Measurements from ENCODE around the gene NSDHL.
A peak's percentile ranks its signal among the peaks of the same experiment; 100 is the strongest.
"Not testable (repeated sequence)": the region's sequence is repeated elsewhere in the genome, so short reads cannot be mapped to it uniquely, and the experiment has no call there.

The NSDHL gene

GRCh38 chrX:152895724-152896420 lies 65.0 kb downstream of the NSDHL start:
- DNase-seq, result no peak

- DNase-seq, result no peak
Observed at GRCh38 chrX:152896450-152896849, 65.6 kb downstream of the NSDHL start.

GRCh38 chrX:152897222-152898131 lies 66.6 kb downstream of the NSDHL start, which contains the start of gene ZNF185:
ZNF185 (plus strand) TSS chrX:152898067; CDS start chrX:152914490, 16,423 bp downstream.
- DNase-seq, result no peak

DNA sequence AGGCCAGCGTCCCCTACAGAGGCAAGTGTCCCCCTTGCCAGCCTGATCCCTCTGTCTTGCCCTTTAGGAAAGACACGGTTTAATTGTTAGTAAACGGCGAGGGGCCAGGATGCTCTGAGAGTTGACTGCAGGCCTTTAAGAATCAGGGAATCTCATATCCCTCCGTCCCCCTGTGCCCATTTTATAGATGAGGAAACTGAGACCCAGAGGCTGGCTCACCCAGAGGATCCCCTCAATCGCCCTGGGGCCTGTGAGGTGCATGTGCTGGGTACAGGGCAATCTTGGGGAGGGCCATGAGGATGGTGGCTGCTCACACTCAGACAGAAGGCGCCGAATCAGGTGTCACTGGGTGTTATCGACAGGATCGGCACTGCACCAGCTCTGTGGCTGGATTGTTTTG lies 67.6 kb downstream of the NSDHL start:
- DNase-seq, result no peak

GRCh38 chrX:152899111-152899873 lies 68.4 kb downstream of the NSDHL start:
- DNase-seq, result no peak

GRCh38 chrX:152899874-152900719 lies 69.2 kb downstream of the NSDHL start:
- no peak for DNase-seq

DNA sequence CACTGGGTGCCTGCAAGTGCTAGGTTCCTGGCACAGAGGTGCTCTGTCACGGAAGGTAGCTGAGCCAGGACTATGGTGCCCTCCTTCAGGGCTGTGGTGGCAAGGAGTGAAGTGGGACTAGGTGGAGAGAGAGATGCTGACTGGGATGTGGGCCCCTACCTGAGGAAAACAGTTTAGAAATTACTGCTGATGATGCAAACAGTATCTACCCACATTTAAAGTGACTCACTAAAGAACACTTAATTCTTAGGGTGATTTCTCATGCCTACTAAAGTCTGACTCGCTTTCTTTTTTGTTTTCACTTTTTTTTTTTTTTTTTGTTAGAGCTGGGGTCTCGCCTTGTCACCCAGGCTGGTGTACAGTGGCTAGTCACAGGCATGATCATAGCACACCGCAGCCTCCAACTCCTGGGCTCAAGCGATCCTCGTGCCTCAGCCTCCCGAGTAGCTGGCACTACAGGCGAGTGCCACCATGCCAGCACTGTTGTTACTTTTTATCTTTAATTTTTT lies 70.1 kb downstream of the NSDHL start:
- no peak for DNase-seq

DNA sequence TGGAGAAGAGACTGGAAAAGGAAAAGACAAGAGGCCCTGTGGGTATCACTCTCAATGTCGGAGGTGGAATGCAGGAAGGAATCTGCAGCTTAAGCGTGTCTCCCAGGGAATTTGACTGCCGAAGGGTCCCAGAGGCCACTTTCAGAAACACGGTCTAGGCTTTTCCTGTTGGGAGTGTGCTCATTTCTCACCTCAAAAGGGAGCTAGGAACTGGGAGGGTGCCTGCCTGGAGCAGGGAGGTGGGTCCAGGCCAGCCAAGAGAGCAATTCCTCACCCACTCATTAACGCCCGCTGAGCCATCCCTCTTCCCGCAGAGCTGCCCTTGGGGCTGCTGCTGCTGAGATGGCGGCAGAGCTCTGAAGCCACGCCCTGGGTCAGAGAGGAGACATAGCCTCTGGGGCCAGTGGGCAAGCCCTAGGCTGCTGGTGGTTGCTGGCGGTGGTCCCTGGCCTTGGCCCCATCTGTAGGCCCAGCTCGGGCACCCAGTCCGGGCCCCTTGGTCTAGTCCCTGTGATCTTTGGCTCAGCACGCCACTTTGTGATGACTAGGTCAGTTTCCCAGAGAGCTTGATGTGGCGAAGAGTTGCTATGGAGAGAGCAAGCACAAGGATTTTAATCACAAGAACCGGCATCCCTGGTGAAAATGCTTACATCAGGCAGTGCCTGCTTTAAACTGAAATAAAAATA lies 71.1 kb downstream of the NSDHL start:
- no peak for DNase-seq

DNA sequence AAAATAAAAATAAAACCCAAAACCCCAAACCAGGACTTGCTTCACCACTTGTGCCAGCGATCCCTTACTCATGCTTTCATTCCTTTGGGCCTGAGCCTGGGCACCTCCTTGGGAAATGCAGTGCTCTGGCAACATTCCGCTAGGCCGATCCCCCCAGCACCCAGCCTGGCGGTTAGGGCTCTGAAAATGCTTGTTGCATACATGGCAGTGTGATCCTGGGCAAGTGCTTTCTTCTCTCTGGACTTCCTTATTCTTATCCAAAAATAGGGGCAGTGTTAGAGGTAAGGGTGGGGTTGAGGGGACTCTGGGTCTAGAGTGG lies 71.6 kb downstream of the NSDHL start:
- DNase-seq, result no peak

DNA sequence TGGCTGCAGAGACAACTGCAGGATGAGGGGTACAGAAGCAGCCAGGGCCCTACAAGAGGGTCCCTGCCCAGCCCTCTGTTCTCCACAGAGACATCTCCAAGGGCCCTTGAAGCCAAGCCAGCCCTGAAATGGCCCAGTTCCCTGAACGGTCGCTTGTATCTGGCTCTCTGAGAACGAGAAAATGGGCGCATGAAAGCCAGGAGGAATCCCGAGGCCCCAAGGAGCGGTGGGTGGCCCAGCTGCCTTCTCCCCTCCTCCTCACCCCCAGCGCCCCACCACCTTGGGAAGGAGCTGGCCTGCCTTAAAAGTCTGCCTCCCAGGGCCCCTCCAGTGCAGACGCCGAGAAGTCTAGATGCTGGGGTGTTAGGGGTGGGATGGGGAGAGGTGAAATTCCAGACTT lies 72.7 kb downstream of the NSDHL start:
- DNase-seq, result no peak

DNA sequence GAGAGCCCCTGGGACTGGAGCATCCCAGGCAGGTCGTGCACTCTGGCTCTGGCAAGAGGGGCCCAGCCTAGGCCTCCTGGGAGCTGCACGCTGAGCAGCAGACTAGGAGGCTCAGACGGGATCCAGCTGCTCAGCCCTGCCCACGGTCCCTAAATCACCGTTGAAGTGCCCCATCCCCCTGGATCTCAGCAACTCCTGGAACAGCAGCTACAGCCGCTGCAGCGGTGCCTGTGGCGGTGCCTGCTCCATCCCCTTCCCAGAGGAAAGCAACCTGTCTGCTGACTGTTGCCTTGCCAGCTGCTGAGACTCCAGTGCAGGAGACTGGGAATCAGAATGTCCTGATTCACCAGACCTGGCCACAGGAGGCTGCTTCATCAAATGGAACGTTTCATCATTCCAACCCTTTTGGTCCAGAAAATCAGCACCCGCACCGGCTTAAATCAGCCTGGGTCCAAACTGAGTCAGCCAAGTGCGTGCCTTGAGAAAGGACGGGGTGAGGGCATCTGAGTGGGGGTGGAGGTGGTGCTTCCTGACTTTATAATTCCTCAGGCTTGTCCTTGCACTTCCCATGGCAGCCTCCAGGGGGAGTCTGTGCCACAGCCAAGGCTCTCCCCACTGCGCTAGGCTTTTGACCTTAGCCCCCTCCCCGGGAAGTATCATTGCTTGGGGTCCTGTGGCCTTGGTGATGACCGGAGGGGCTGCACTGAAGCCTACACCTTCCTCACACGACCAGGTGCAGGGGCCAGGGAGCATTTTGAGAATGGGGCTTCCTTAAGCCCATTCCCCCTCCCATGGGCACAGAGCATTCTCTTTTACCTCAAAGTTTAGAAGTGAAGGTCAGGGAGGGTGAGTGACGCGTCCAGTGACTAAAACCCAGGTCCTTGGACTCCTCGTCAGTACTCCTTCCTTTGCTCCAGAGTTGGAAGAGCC lies 73.6 kb downstream of the NSDHL start:
- DNase-seq, result peak; percentile 28

GRCh38 chrX:152905081-152905420 lies 74.2 kb downstream of the NSDHL start:
- no peak for DNase-seq

- DNase-seq, result no peak
Observed at GRCh38 chrX:152907084-152907651, 76.3 kb downstream of the NSDHL start.

- no peak for DNase-seq
Observed at GRCh38 chrX:152908486-152908885, 77.6 kb downstream of the NSDHL start.

DNA sequence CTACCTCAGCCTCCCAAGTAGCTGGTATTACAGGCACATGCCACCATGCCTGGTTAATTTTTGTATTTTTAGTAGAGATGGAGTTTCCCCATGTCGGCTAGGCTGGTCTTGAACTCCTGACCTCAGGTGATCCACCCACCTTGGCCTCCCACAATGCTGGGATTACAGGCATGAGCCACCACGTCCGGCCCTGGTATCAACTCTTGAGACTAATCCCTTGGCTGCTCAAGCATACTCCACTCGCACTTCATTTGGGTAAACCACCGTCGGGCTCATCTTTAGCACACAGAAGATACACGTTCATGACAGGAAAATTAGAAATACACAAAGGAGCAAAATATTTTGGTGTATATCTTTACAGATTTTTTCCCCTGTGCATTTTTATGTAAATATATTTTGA lies 79.2 kb downstream of the NSDHL start:
- not testable (repeated sequence) for DNase-seq

DNA sequence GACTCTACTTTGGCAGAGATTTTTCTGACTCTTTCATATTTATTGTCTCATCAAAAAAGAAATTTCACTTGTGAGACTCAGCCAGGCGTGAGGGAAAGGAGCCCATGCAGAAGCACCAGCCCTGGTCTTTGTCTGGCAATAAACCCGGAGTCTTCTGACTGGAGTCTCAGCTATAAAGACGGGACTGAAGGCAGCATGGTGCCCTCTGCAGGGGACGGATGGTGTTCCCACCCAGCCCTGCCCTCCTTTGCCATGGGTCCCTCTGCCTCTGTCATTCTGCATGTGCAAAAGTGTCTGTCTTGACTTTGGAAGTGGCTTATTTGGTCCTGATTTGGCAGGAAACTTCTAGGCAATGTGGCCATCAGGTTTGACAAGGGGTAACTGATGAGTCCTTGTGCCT lies 81.2 kb downstream of the NSDHL start:
- no peak for DNase-seq

- DNase-seq, result no peak
Observed at GRCh38 chrX:152912641-152913040, 81.8 kb downstream of the NSDHL start.

DNA sequence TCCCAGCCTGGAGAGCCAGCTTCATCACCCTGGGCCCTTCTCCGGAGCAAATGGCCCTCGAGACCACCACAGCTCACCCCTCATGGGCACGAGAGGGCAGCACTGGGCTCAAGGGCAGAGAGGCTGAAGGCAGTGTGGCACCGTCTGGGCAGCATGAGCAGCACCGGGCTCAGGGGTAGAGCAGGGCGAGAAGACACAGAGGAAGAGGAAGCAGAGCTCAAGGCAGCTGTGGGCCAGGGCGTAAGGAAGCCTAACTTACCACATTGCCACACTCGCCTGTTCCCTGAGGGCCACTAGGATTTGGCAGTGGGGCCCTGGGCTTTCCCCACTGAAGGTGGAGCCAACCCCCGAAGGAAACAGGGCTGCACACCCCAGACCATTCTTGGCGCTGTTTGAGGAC lies 82.5 kb downstream of the NSDHL start:
- no peak for DNase-seq

DNA sequence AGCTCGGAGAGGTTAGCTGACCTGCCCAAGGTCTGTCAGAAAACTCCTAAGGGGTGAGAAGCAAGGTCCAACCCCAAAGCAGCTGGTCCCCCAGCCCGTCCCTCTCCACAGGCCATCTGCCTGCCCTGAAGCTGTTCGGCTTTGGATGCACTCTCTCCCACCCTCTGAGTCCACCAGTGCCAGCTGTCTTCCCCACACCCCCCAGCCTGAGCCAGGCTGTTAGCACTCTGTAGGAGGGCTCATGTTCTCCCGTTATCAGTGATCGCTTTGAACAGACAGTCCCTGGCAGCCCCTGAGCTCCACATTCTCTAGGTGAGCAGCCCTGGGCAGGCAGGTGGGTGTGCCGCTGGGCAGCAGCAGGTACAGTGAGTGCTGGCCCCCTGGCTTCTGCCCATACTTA lies 83.0 kb downstream of the NSDHL start:
- DNase-seq, result no peak

GRCh38 chrX:152915541-152916241 lies 84.8 kb downstream of the NSDHL start:
- DNase-seq, result peak; percentile 33
